Uterus (tissue), 4 donors: ENCODE measurements around the gene IRF8. TPM values are rescaled to one million over a fixed set of nuclear protein-coding genes. Genes with fewer than 3 reads are reported as not detected.

ENCODE experiments used
- DNase-seq, 2 donors: peaks; one replicate each; pipeline ENCODE4 v3.0.0-alpha.2; 2019 to 2020
- H3K27ac ChIP-seq, 2 donors: fragments of 200-600 bp; sonication (generic); 1 replicate in 1 of 2; 2 replicates in 1 of 2; pipeline ENCODE4 v1.5.1; 2016 to 2018
- H3K27me3 ChIP-seq, 2 donors: fragments of 200-600 bp; sonication (generic); one replicate each; pipeline ENCODE4 v1.5.1; 2018 to 2019; ENCODE audit warnings: control low read depth in 1 of 2
- H3K36me3 ChIP-seq, 2 donors: fragments of 200-600 bp; sonication (generic); one replicate each; pipeline ENCODE4 v1.5.1; 2019; ENCODE audit warnings: control low read depth in 1 of 2
- H3K4me1 ChIP-seq, 2 donors: fragments of 200-600 bp; sonication (generic); one replicate each; pipeline ENCODE4 v1.5.1; 2018 to 2019; ENCODE audit warnings: control low read depth in 1 of 2
- H3K4me3 ChIP-seq, 2 donors: fragments of 200-600 bp; sonication (generic); 1 replicate in 1 of 2; 2 replicates in 1 of 2; pipeline ENCODE4 v1.5.1; 2018 to 2019; ENCODE audit warnings: mild to moderate bottlenecking in 1 of 2
- H3K9me3 ChIP-seq, 2 donors: fragments of 200-600 bp; sonication (generic); one replicate each; pipeline ENCODE4 v1.5.1; 2019; ENCODE audit warnings: control low read depth in 1 of 2
- POLR2A ChIP-seq, 2 donors: fragments of 450-650 bp; IDR thresholded peaks; one replicate each; pipeline ENCODE4 v1.6.1; 2016; ENCODE audit warnings: antibody characterized with exemption in 2 of 2, mild to moderate bottlenecking in 1 of 2, moderate library complexity in 1 of 2
- intact Hi-C: fragments of 100-400 bp; cut with DNase I; formaldehyde crosslinking; loops from one replicate; pipeline ENCODE4 v1.15.1; 2023; ENCODE audit warnings: low total_unique reads
- total RNA-seq, 4 donors: library from RNA; depleted of rRNA in 3 of 4; stranded (reverse); fragments of >200 nt in 3 of 4; gene quantifications; one replicate each; pipeline versions ENCODE4 v1.1.0 to v1.2.4, GENCODE V29; 2014 to 2023
- TF ChIP-seq, protein P1 (sequence below), 4 experiments: fragments of 200-600 bp in 2 of 4; fragments of 450-650 bp in 2 of 4; sonication (generic) in 2 of 4; IDR thresholded peaks; one replicate each; pipeline ENCODE4 v1.5.1; 2016 to 2019; ENCODE audit warnings: antibody characterized with exemption in 4 of 4, mild to moderate bottlenecking in 2 of 4, moderate library complexity in 1 of 4
- donor health status: DM: yes; HTN: yes; CAD: no.

Gene IRF8
- total RNA-seq, 4 donors from 2014 or later, result 3.7 to 17.3 (median 3.8) TPM; not detected in 1

DNA sequence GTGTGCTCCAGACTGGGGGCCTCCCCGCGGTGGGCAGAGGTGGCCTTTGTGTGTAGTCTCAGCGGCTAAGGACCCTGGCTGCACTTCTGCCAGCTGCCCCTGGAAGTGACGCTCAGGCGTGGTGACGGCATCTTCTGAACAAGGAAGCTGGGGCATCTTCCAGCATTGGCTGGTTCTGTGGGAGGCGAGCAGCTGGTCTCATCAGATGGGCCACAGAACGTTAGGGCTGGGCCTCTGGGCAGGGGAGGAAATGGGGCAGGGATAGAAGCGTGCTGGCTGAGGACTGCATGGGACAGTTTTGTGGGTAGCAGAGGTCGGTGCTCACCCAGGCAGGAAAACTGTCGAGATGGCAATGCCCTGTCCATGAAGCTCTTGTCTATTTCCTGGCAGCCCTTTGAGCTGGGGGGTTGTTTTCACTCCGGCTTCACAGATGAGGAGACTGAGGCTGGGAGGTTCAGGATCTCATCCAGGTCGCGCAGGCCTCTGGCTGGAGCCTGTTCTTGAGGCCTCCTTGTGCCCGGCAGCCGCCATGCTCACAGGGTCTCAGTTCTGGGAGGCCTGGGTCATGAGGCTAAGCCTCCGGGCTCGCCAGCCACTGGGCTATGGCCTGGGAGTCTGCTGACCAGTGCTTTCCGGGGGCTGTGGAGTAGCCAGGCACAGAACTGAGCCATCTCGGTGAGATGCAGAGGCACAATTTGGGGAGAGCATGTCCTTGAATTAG, 16.3 kb downstream of the IRF8 start:
- H3K27me3 ChIP-seq, result no peaks in the 10 kb centered on the region
- no peak overlapping the region for H3K4me3 ChIP-seq
- intact Hi-C loops, result no loop called here
- no peak overlapping the region for H3K27ac ChIP-seq
- no peak for TF ChIP-seq POLR2A (IDR thresholded peaks at IDR 0.05)
- TF ChIP-seq, protein P1, sequence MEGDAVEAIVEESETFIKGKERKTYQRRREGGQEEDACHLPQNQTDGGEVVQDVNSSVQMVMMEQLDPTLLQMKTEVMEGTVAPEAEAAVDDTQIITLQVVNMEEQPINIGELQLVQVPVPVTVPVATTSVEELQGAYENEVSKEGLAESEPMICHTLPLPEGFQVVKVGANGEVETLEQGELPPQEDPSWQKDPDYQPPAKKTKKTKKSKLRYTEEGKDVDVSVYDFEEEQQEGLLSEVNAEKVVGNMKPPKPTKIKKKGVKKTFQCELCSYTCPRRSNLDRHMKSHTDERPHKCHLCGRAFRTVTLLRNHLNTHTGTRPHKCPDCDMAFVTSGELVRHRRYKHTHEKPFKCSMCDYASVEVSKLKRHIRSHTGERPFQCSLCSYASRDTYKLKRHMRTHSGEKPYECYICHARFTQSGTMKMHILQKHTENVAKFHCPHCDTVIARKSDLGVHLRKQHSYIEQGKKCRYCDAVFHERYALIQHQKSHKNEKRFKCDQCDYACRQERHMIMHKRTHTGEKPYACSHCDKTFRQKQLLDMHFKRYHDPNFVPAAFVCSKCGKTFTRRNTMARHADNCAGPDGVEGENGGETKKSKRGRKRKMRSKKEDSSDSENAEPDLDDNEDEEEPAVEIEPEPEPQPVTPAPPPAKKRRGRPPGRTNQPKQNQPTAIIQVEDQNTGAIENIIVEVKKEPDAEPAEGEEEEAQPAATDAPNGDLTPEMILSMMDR (IDR thresholded peaks at IDR 0.05), result no peak
- no peaks in the 10 kb centered on the region for H3K9me3 ChIP-seq
- no peaks in the 10 kb centered on the region for H3K4me1 ChIP-seq
- H3K36me3 ChIP-seq, result no peaks in the 10 kb centered on the region
- DNase-seq, result no peak

DNA sequence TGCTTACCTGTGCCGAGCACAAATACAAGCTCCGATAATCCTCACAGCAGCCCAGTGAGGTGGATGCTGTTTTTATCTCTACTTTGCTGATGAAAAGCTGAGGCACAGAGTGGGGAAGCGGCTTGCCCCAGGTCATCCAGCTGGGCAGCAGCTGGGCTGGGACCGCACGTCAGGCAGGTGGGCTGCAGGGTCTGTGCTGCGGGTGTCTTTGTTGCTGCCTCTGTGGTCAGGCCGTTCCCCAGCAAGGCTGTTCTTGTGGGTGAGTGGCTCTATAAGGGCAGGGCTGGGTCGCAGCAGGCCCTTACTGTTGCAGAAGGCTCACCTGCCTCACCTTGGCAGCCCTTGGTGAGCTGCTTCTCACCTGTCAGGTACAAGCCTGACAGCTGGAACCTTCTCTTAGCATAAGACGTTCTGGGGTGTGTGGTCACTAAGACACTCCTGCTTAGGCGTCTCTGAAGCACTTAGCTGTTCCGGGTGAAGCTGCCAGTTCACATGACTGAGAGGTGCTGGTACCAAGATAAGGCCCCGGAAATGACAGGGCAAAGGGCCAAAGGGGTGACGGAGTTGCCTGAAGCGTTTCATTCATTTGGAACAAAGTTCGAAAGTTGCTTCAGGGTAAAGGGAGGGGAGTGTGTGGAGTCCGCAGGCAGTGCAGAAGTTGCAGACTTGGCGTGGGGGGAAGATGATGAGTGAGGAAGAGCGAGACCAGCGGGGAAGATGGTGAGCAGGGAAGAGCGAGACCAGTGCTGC, 17.4 kb downstream of the IRF8 start:
- no peak for DNase-seq
- no peak overlapping the region for H3K27ac ChIP-seq
- intact Hi-C loops, result no loop called here
- H3K36me3 ChIP-seq, result no peaks in the 10 kb centered on the region
- no peak for TF ChIP-seq POLR2A (IDR thresholded peaks at IDR 0.05)
- TF ChIP-seq, protein P1 (IDR thresholded peaks at IDR 0.05), result no peak
- H3K4me3 ChIP-seq, result no peak overlapping the region
- no peaks in the 10 kb centered on the region for H3K9me3 ChIP-seq
- H3K27me3 ChIP-seq, result no peaks in the 10 kb centered on the region
- H3K4me1 ChIP-seq, result no peaks in the 10 kb centered on the region

DNA sequence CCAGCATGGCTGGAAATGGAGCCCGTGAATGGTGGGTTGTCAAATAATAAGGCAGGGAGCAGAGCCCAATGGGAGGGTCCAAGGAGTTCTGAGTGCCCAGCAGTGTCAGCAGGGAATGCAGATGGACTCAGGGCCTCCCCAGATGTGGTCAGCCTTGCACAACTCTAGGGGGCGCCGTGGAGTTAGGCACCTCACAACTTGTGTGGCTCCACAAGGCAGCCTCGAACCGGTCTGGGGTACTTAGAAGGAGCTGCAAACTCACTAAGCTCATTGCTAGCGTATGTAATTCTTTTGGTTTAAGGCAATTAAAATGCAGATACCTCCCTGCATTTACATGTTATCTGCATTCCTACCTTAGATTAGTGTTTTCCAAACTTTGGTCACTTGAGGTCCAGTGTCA, 18.1 kb downstream of the IRF8 start:
- intact Hi-C loops, result no loop called here
- no peak overlapping the region for H3K27ac ChIP-seq
- no peaks in the 10 kb centered on the region for H3K9me3 ChIP-seq
- TF ChIP-seq POLR2A (IDR thresholded peaks at IDR 0.05), result no peak
- TF ChIP-seq, protein P1 (IDR thresholded peaks at IDR 0.05), result no peak
- no peaks in the 10 kb centered on the region for H3K4me1 ChIP-seq
- H3K36me3 ChIP-seq, result no peaks in the 10 kb centered on the region
- H3K27me3 ChIP-seq, result no peaks in the 10 kb centered on the region
- no peak for DNase-seq
- H3K4me3 ChIP-seq, result no peak overlapping the region

DNA sequence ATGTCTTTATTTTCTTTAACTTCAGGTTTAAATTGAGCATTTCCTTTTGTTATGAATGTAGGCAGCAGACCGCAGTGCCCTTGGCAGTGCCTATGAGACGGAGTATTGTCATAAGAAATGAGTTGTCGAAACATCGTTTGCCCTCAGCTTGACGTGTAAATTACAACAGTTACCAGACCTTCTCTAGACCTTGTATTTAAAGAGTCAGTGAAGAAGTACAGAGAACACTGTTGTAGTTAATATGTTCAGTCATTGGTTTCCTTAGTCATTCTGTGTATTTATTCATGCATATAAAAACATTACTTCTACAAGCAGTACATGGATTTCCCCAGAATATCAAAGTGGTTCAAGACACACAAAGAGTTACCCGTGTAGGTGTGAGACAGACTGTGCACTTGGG, 19.0 kb downstream of the IRF8 start:
- Histone ChIP-seq H3K27ac (no peak overlapping the region), H3K27me3 (no peaks in the 10 kb centered on the region), H3K36me3 (no peaks in the 10 kb centered on the region), H3K4me1 (no peaks in the 10 kb centered on the region), H3K4me3 (no peak overlapping the region), H3K9me3 (no peaks in the 10 kb centered on the region)
- intact Hi-C loops, result no loop called here
- DNase-seq, result no peak
- TF ChIP-seq POLR2A (IDR thresholded peaks at IDR 0.05), result no peak
- TF ChIP-seq, protein P1 (IDR thresholded peaks at IDR 0.05), result no peak

DNA sequence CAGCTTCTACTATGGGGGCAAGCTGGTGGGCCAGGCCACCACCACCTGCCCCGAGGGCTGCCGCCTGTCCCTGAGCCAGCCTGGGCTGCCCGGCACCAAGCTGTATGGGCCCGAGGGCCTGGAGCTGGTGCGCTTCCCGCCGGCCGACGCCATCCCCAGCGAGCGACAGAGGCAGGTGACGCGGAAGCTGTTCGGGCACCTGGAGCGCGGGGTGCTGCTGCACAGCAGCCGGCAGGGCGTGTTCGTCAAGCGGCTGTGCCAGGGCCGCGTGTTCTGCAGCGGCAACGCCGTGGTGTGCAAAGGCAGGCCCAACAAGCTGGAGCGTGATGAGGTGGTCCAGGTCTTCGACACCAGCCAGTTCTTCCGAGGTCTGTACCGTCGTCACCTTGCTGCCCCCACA, 19.5 kb downstream of the IRF8 start:
- TF ChIP-seq, protein P1 (IDR thresholded peaks at IDR 0.05), result no peak
- Histone ChIP-seq H3K36me3 (no peaks in the 10 kb centered on the region), H3K4me3 (no peak overlapping the region), H3K4me1 (no peaks in the 10 kb centered on the region), H3K9me3 (no peaks in the 10 kb centered on the region), H3K27me3 (no peaks in the 10 kb centered on the region), H3K27ac (no peak overlapping the region)
- intact Hi-C loops, result no loop called here
- no peak for DNase-seq
